Measurements from ENCODE around the gene SLC9A9. TPM values are rescaled to one million over a fixed set of nuclear protein-coding genes. Genes with fewer than 3 reads are reported as not detected.

The SLC9A9 gene
- total RNA-seq, 4 donors from 2014 or later = 10.1 to 27.2 (median 16.7) TPM

- no peaks in the 10 kb centered on the region for H3K4me1 ChIP-seq
- 77 to 83% methylated on average over 1 to 2 of the region's 2 CpGs for WGBS, 2 donors (ENCODE audit: low coverage in 1 of 2)
- TF ChIP-seq POLR2AphosphoS5 (IDR thresholded peaks at IDR 0.05) (no peak), EP300 (IDR thresholded peaks at IDR 0.05) (no peak), POLR2A (IDR thresholded peaks at IDR 0.05) (no peak), CTCF (IDR thresholded peaks at IDR 0.05) (no peak)
Observed at GRCh38 chr3:143888846-143889245, 40.6 kb upstream of the SLC9A9 start.

GRCh38 chr3:143888166-143888565, 39.9 kb upstream of the SLC9A9 start:
- WGBS, 2 donors (ENCODE audit: low coverage in 1 of 2) = 40 to 41% methylated on average over 1 to 2 of the region's 2 CpGs
- H3K27me3 ChIP-seq = no peaks in the 10 kb centered on the region
- no peaks in the 10 kb centered on the region for H3K9me3 ChIP-seq
- no peak overlapping the region for H3K27ac ChIP-seq
- no peaks in the 10 kb centered on the region for H3K4me1 ChIP-seq
- no peak for TF ChIP-seq POLR2AphosphoS5 (IDR thresholded peaks at IDR 0.05)
- no peak for TF ChIP-seq EP300 (IDR thresholded peaks at IDR 0.05)
- no peak overlapping the region for H3K4me3 ChIP-seq
- H3K36me3 ChIP-seq = no peaks in the 10 kb centered on the region
- ATAC-seq = no peak

More at GRCh38 chr3:143888846-143889245, 40.6 kb upstream of the SLC9A9 start:
- no peaks in the 10 kb centered on the region for H3K9me3 ChIP-seq
- no peak for ATAC-seq
- H3K27ac ChIP-seq = no peak overlapping the region
- no peaks in the 10 kb centered on the region for H3K36me3 ChIP-seq
- H3K4me3 ChIP-seq = no peak overlapping the region
- no peaks in the 10 kb centered on the region for H3K27me3 ChIP-seq

GRCh38 chr3:143885780-143886427, 37.6 kb upstream of the SLC9A9 start:
- no peak for ATAC-seq
- Histone ChIP-seq H3K4me1 (no peaks in the 10 kb centered on the region), H3K27me3 (no peaks in the 10 kb centered on the region), H3K36me3 (no peaks in the 10 kb centered on the region), H3K4me3 (no peak overlapping the region), H3K27ac (no peak overlapping the region), H3K9me3 (no peaks in the 10 kb centered on the region)
- 83 to 100% methylated on average over 1 of the region's 1 CpG for WGBS, 2 donors (ENCODE audit: low coverage in 1 of 2)
- TF ChIP-seq CTCF (IDR thresholded peaks at IDR 0.05) (peak; percentile 11 to 67 (median 48)), POLR2AphosphoS5 (IDR thresholded peaks at IDR 0.05) (no peak), POLR2A (IDR thresholded peaks at IDR 0.05) (no peak)

GRCh38 chr3:143884861-143885260, 36.6 kb upstream of the SLC9A9 start:
- ATAC-seq = no peak
- TF ChIP-seq EP300 (IDR thresholded peaks at IDR 0.05) = no peak
- no peak for TF ChIP-seq POLR2A (IDR thresholded peaks at IDR 0.05)
- no peak for TF ChIP-seq POLR2AphosphoS5 (IDR thresholded peaks at IDR 0.05)
- TF ChIP-seq CTCF (IDR thresholded peaks at IDR 0.05) = no peak
- no peaks in the 10 kb centered on the region for H3K9me3 ChIP-seq
- H3K36me3 ChIP-seq = no peaks in the 10 kb centered on the region
- 45% methylated on average over 3 of the region's 3 CpGs; no CpG with 5 or more reads in 1 of the 2 donors for WGBS, 2 donors (ENCODE audit: low coverage in 1 of 2)
- H3K4me1 ChIP-seq = no peaks in the 10 kb centered on the region
- no peak overlapping the region for H3K27ac ChIP-seq
- no peak overlapping the region for H3K4me3 ChIP-seq
- H3K27me3 ChIP-seq = no peaks in the 10 kb centered on the region

GRCh38 chr3:143883151-143883550, 34.9 kb upstream of the SLC9A9 start:
- 88 to 89% methylated on average over 3 of the region's 3 CpGs for WGBS, 2 donors (ENCODE audit: low coverage in 1 of 2)
- no peaks in the 10 kb centered on the region for H3K36me3 ChIP-seq
- TF ChIP-seq EP300 (IDR thresholded peaks at IDR 0.05) = no peak
- no peak for TF ChIP-seq POLR2A (IDR thresholded peaks at IDR 0.05)
- TF ChIP-seq POLR2AphosphoS5 (IDR thresholded peaks at IDR 0.05) = no peak
- no peak for ATAC-seq
- no peaks in the 10 kb centered on the region for H3K27me3 ChIP-seq
- H3K4me3 ChIP-seq = no peak overlapping the region
- H3K27ac ChIP-seq = no peak overlapping the region
- no peaks in the 10 kb centered on the region for H3K4me1 ChIP-seq
- no peaks in the 10 kb centered on the region for H3K9me3 ChIP-seq

- WGBS, 2 donors (ENCODE audit: low coverage in 1 of 2) = 100% methylated on average over 1 of the region's 3 CpGs; no CpG with 5 or more reads in 1 of the 2 donors
- H3K4me3 ChIP-seq = no peak overlapping the region
- no peaks in the 10 kb centered on the region for H3K27me3 ChIP-seq
- TF ChIP-seq CTCF (IDR thresholded peaks at IDR 0.05) (no peak), EP300 (IDR thresholded peaks at IDR 0.05) (no peak), POLR2AphosphoS5 (IDR thresholded peaks at IDR 0.05) (no peak), POLR2A (IDR thresholded peaks at IDR 0.05) (no peak)
- H3K27ac ChIP-seq = no peak overlapping the region
- H3K4me1 ChIP-seq = no peaks in the 10 kb centered on the region
- H3K9me3 ChIP-seq = no peaks in the 10 kb centered on the region
- no peaks in the 10 kb centered on the region for H3K36me3 ChIP-seq
- no peak for ATAC-seq
Observed at GRCh38 chr3:143881095-143881494, 32.8 kb upstream of the SLC9A9 start.

All from gastroesophageal sphincter (tissue), 4 donors.